ENCODE measurements around the gene GPC6.

GPC6 gene

GRCh38 chr13:93789058-93789457, 562.5 kb downstream of the GPC6 start:
- DNase-seq: no peak

- no peak for DNase-seq
Measured at GRCh38 chr13:93794197-93794885, 567.7 kb downstream of the GPC6 start.

GRCh38 chr13:93797463-93797862, 570.9 kb downstream of the GPC6 start:
- no peak for DNase-seq

GRCh38 chr13:93800342-93800741, 573.7 kb downstream of the GPC6 start:
- DNase-seq: no peak

- DNase-seq: no peak
Measured at GRCh38 chr13:93805736-93806135, 579.1 kb downstream of the GPC6 start.

GRCh38 chr13:93806861-93807260, 580.3 kb downstream of the GPC6 start:
- no peak for DNase-seq

GRCh38 chr13:93810264-93810663, 583.7 kb downstream of the GPC6 start:
- DNase-seq: no peak

GRCh38 chr13:93811071-93811737, 584.6 kb downstream of the GPC6 start:
- DNase-seq: no peak

GRCh38 chr13:93811738-93812112, 585.1 kb downstream of the GPC6 start:
- DNase-seq: no peak

GRCh38 chr13:93814658-93815057, 588.1 kb downstream of the GPC6 start:
- no peak for DNase-seq

GRCh38 chr13:93818345-93818744, 591.7 kb downstream of the GPC6 start:
- DNase-seq: no peak

GRCh38 chr13:93819331-93819890, 592.8 kb downstream of the GPC6 start:
- no peak for DNase-seq

GRCh38 chr13:93824286-93824685, 597.7 kb downstream of the GPC6 start:
- no peak for DNase-seq

- no peak for DNase-seq
Measured at GRCh38 chr13:93834051-93834450, 607.4 kb downstream of the GPC6 start.

GRCh38 chr13:93843082-93843481, 616.5 kb downstream of the GPC6 start:
- no peak for DNase-seq

GRCh38 chr13:93847162-93847561, 620.6 kb downstream of the GPC6 start:
- no peak for DNase-seq

GRCh38 chr13:93848247-93848646, 621.6 kb downstream of the GPC6 start:
- no peak for DNase-seq

GRCh38 chr13:93851236-93851635, 624.6 kb downstream of the GPC6 start:
- no peak for DNase-seq

- DNase-seq: no peak
Measured at GRCh38 chr13:93853912-93854311, 627.3 kb downstream of the GPC6 start.

GRCh38 chr13:93857126-93857525, 630.5 kb downstream of the GPC6 start:
- DNase-seq: no peak

GRCh38 chr13:93859716-93860115, 633.1 kb downstream of the GPC6 start:
- no peak for DNase-seq

GRCh38 chr13:93861818-93862217, 635.2 kb downstream of the GPC6 start:
- DNase-seq: no peak

GRCh38 chr13:93862259-93862658, 635.7 kb downstream of the GPC6 start:
- DNase-seq: no peak

- DNase-seq: no peak
Measured at GRCh38 chr13:93865235-93865634, 638.6 kb downstream of the GPC6 start.
